Mesenchymal stem cell (in vitro differentiated cells and primary cell): ENCODE data around the gene FAHD2A.

Experiments used
- DNase-seq: peaks from one replicate; pipeline ENCODE4 v3.0.0-alpha.2; 2013
- H2AFZ ChIP-seq: one replicate; pipeline ENCODE4 v1.6.1; 2013; ENCODE audit warnings: low read depth, mild to moderate bottlenecking, control low read depth, inconsistent platforms, low read length, moderate library complexity
- H2AK5ac ChIP-seq: 2 replicates; pipeline ENCODE4 v1.6.1; 2013; ENCODE audit warnings: low read length, moderate library complexity, mild to moderate bottlenecking, inconsistent platforms; ENCODE audit not compliant: severe bottlenecking
- H2BK120ac ChIP-seq: one replicate; pipeline ENCODE4 v1.6.1; 2013; ENCODE audit warnings: low read depth, mild to moderate bottlenecking, inconsistent platforms, low read length, moderate library complexity
- H2BK12ac ChIP-seq, 2 experiments: one replicate each; pipeline ENCODE4 v1.6.1; 2013; ENCODE audit warnings: inconsistent platforms in 2 of 2, low read length in 2 of 2, mild to moderate bottlenecking in 2 of 2, moderate library complexity in 2 of 2, control low read depth in 1 of 2
- H2BK15ac ChIP-seq: one replicate; pipeline ENCODE4 v1.6.1; 2013; ENCODE audit warnings: mild to moderate bottlenecking, low read depth, inconsistent platforms; ENCODE audit not compliant: poor library complexity, severe bottlenecking
- H2BK5ac ChIP-seq: 2 replicates; pipeline ENCODE4 v1.6.1; 2013; ENCODE audit warnings: low read depth, mild to moderate bottlenecking, low read length, control low read depth, inconsistent platforms; ENCODE audit not compliant: poor library complexity, severe bottlenecking
- H3K14ac ChIP-seq, 2 experiments: one replicate each; pipeline ENCODE4 v1.6.1; 2013; ENCODE audit warnings: inconsistent platforms in 2 of 2, low read length in 2 of 2, control low read depth in 1 of 2, mild to moderate bottlenecking in 1 of 2, moderate library complexity in 1 of 2
- H3K18ac ChIP-seq, 2 experiments: one replicate each; pipeline ENCODE4 v1.6.1; 2013; ENCODE audit warnings: inconsistent platforms in 2 of 2, low read length in 2 of 2, control low read depth in 1 of 2, low read depth in 1 of 2, mild to moderate bottlenecking in 1 of 2
- H3K23ac ChIP-seq, 2 experiments: one replicate each; pipeline ENCODE4 v1.6.1; 2013; ENCODE audit warnings: inconsistent platforms in 2 of 2, low read length in 2 of 2, mild to moderate bottlenecking in 2 of 2, moderate library complexity in 2 of 2, control low read depth in 1 of 2
- H3K27ac ChIP-seq: 2 replicates; pipeline ENCODE4 v1.5.1; 2013; ENCODE audit warnings: mild to moderate bottlenecking, moderate library complexity, low read length, control low read depth, inconsistent platforms; ENCODE audit not compliant: poor library complexity, severe bottlenecking
- H3K27me3 ChIP-seq, 2 experiments: 2 replicates each; pipeline versions ENCODE4 v1.6.1 to v1.7.0; 2013; ENCODE audit warnings: low read length in 2 of 2, mild to moderate bottlenecking in 2 of 2, moderate library complexity in 2 of 2, control low read depth in 1 of 2, inconsistent platforms in 1 of 2; ENCODE audit not compliant: control insufficient read depth in 1 of 2, insufficient read depth in 1 of 2
- H3K36me3 ChIP-seq, 2 experiments: 2 replicates each; pipeline versions ENCODE4 v1.6.1 to v1.7.0; 2013; ENCODE audit warnings: low read length in 2 of 2, control low read depth in 1 of 2, inconsistent platforms in 1 of 2, low read depth in 1 of 2, mild to moderate bottlenecking in 1 of 2; ENCODE audit not compliant: insufficient read depth in 2 of 2, control insufficient read depth in 1 of 2
- H3K4ac ChIP-seq, 2 experiments: one replicate each; pipeline ENCODE4 v1.6.1; 2013; ENCODE audit warnings: inconsistent platforms in 2 of 2, low read length in 2 of 2, mild to moderate bottlenecking in 2 of 2, moderate library complexity in 2 of 2, control low read depth in 1 of 2, low read depth in 1 of 2
- H3K4me1 ChIP-seq: 2 replicates; pipeline ENCODE4 v1.6.1; 2013; ENCODE audit warnings: low read depth, low read length, control low read depth; ENCODE audit not compliant: control insufficient read depth, insufficient read depth
- H3K4me2 ChIP-seq: 2 replicates; pipeline ENCODE4 v1.6.1; 2013; ENCODE audit warnings: low read length, mild to moderate bottlenecking, inconsistent platforms; ENCODE audit not compliant: poor library complexity, severe bottlenecking
- H3K4me3 ChIP-seq, 2 experiments: 2 replicates each; pipeline versions ENCODE4 v1.5.1 to v1.7.0; 2013; ENCODE audit warnings: low read length in 2 of 2, mild to moderate bottlenecking in 2 of 2, control low read depth in 1 of 2, low read depth in 1 of 2; ENCODE audit not compliant: insufficient read depth in 1 of 2
- H3K79me1 ChIP-seq: replicated peaks from 2 replicates; pipeline ENCODE4 v1.6.1; 2013; ENCODE audit warnings: mild to moderate bottlenecking, control low read depth, low read length, inconsistent platforms; ENCODE audit not compliant: poor library complexity, severe bottlenecking
- H3K9ac ChIP-seq: 2 replicates; pipeline ENCODE4 v1.7.0; 2013; ENCODE audit warnings: mild to moderate bottlenecking, low read length, moderate library complexity
- H3K9me3 ChIP-seq: 2 replicates; pipeline ENCODE4 v1.7.0; 2013; ENCODE audit warnings: mild to moderate bottlenecking, low read length; ENCODE audit not compliant: control insufficient read depth
- H4K8ac ChIP-seq: one replicate; pipeline ENCODE4 v1.6.1; 2013; ENCODE audit warnings: inconsistent platforms, mild to moderate bottlenecking, low read length, moderate library complexity
- H4K91ac ChIP-seq: one replicate; pipeline ENCODE4 v1.6.1; 2013; ENCODE audit warnings: mild to moderate bottlenecking, low read length, inconsistent platforms
- WGBS: methylation state at CpG from one replicate; pipeline ENCODE4 v1.1.7; 2013; ENCODE audit warnings: mixed read lengths; 5-methylcytosine and 5-hydroxymethylcytosine counted together

FAHD2A gene

DNA sequence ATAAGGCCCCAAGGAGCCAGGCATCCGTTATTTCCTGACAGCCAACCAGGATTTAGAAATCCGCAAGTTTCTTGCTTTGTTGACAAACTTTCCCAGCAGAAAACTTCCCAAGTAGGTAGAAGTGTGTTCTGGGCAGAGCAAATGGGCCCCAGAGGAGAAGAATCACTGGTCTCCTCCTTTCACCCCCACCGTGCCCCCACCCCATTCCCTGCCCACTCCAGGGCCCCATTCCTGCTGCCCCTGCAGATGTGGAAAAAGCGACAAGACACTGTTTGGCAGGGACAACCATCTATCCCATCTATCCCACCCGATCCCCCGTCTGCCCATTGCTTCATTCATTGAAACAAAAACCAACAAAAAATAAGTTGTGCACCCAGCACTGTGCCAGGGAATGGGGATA lies 10.2 kb upstream of the FAHD2A start:
- Histone ChIP-seq H4K91ac (no peak overlapping the region), H4K8ac (no peak overlapping the region), H3K4me3 (no peak overlapping the region), H3K4me2 (no peak overlapping the region), H3K79me1 (no peaks in the 10 kb centered on the region), H3K4ac (no peak overlapping the region), H3K9me3 (no peaks in the 10 kb centered on the region), H3K36me3 (no peaks in the 10 kb centered on the region), H3K23ac (no peak overlapping the region), H3K14ac (no peak overlapping the region), H3K27me3 (peaks cover 0 to 5% of the 10 kb centered on the region in 2 experiments), H2AFZ (no peak overlapping the region), H2BK5ac (no peak overlapping the region), H2BK15ac (no peak overlapping the region), H2BK12ac (no peak overlapping the region), H3K4me1 (peaks cover 7% of the 10 kb centered on the region), H2AK5ac (no peak overlapping the region), H2BK120ac (no peak overlapping the region), H3K27ac (no peak overlapping the region), H3K18ac (no peak overlapping the region), H3K9ac (no peak overlapping the region)
- DNase-seq: no peak
- 91% methylated on average over 6 of the region's 6 CpGs for WGBS

DNA sequence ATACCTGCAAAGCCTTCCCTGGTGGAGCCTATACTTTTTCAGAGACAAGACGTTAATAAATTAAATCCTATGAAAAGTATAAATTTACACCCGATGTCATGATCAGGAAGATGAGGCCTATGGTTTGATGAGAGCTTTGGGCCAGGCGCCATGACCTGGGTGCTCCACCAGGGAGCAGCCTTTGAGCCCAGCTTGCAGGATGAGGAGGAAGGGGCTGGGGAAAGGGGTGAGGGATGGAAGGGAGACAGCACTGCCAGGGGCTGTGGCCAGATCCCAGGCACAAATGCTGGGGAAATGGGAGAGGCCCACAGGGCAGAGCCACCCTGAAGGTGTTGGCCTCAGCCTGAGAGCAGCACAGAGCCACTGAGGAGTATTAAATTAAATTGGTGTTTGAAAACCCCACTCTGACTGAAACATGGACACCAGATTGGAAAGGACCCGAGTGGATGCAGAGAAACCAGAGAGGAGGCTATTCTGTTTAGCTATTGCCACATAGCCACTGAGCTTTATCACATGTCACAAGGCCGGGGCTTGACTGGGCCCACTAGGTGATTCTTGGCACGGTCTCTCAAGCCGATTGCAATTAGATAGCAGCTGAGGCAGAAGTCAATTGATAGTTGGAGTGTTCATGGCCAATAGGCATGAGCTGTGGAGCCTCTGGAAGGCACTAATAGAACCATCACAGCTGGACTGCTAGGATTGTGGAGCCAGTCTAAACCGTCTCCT lies 9.6 kb upstream of the FAHD2A start:
- H2AK5ac ChIP-seq: no peak overlapping the region
- H3K23ac ChIP-seq: no peak overlapping the region
- no peaks in the 10 kb centered on the region for H3K36me3 ChIP-seq
- H3K27ac ChIP-seq: no peak overlapping the region
- 83% methylated on average over 7 of the region's 8 CpGs for WGBS
- no peak overlapping the region for H4K91ac ChIP-seq
- H3K9me3 ChIP-seq: no peaks in the 10 kb centered on the region
- no peak overlapping the region for H2BK120ac ChIP-seq
- no peak overlapping the region for H3K14ac ChIP-seq
- H3K4me3 ChIP-seq: no peak overlapping the region
- H3K4me2 ChIP-seq: no peak overlapping the region
- H3K4ac ChIP-seq: no peak overlapping the region
- no peak overlapping the region for H4K8ac ChIP-seq
- H2AFZ ChIP-seq: no peak overlapping the region
- no peak overlapping the region for H3K18ac ChIP-seq
- no peak overlapping the region for H2BK15ac ChIP-seq
- H3K79me1 ChIP-seq: no peaks in the 10 kb centered on the region
- H3K4me1 ChIP-seq: peaks cover 6% of the 10 kb centered on the region
- peaks cover 0 to 4% of the 10 kb centered on the region in 2 experiments for H3K27me3 ChIP-seq
- no peak overlapping the region for H3K9ac ChIP-seq
- no peak for DNase-seq
- no peak overlapping the region for H2BK12ac ChIP-seq
- H2BK5ac ChIP-seq: no peak overlapping the region

DNA sequence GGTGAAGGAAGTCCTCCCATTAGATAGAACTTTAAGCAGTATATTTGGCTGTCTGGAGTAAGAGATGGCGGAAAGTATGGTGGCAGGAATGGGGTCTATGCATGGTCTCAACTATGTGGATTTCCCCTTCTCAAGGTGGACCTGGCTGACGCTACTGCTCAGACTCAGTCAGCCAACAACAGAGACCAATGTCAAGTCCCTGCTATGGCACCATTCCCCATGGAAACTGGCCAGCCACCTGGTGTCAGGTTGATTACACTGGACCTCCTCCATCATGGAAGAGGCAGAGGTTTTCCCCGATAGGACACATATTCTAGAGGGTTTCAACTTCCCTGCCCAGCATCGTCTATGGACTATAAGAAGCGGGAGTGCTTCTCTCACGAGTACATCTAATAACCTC lies 8.6 kb upstream of the FAHD2A start:
- no peak overlapping the region for H2BK12ac ChIP-seq
- H2BK120ac ChIP-seq: no peak overlapping the region
- H2AFZ ChIP-seq: no peak overlapping the region
- H3K4me3 ChIP-seq: no peak overlapping the region
- H3K9ac ChIP-seq: no peak overlapping the region
- H3K36me3 ChIP-seq: no peaks in the 10 kb centered on the region
- no peak overlapping the region for H3K23ac ChIP-seq
- no peak overlapping the region for H3K14ac ChIP-seq
- peaks cover 5% of the 10 kb centered on the region for H3K4me1 ChIP-seq
- H2BK15ac ChIP-seq: no peak overlapping the region
- H2AK5ac ChIP-seq: no peak overlapping the region
- H3K27ac ChIP-seq: no peak overlapping the region
- no peaks in the 10 kb centered on the region for H3K27me3 ChIP-seq
- no peak for DNase-seq
- no peak overlapping the region for H3K4ac ChIP-seq
- H2BK5ac ChIP-seq: no peak overlapping the region
- H4K8ac ChIP-seq: no peak overlapping the region
- 95% methylated on average over 4 of the region's 6 CpGs for WGBS
- no peak overlapping the region for H3K4me2 ChIP-seq
- H3K9me3 ChIP-seq: no peaks in the 10 kb centered on the region
- no peak overlapping the region for H3K18ac ChIP-seq
- H3K79me1 ChIP-seq: no peaks in the 10 kb centered on the region
- no peak overlapping the region for H4K91ac ChIP-seq

DNA sequence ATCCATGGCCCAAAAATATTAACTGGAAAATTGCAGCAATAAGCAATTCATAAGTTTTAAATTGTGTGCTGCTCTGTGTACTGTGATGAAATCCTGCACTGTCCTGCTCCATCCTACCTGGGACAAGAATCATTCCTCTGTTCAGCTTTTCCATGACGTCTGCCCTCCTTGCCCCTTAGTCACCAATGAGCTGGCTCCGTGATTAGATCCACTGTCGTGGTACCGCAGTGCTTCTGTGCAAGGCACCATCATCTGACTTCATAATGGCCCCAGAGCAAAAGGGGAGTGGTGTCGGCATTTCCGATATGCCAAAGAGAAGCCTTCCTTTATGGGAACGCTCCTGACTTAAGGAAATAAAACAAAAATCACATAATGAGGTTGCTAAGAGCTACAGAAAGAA lies 3.4 kb upstream of the FAHD2A start:
- H3K4me1 ChIP-seq: peaks cover 11% of the 10 kb centered on the region
- WGBS: 95% methylated on average over 7 of the region's 7 CpGs
- DNase-seq: no peak
- no peak overlapping the region for H3K9ac ChIP-seq
- no peak overlapping the region for H2BK5ac ChIP-seq
- no peaks in the 10 kb centered on the region for H3K27me3 ChIP-seq
- H2BK12ac ChIP-seq: no peak overlapping the region
- H3K14ac ChIP-seq: no peak overlapping the region
- no peak overlapping the region for H4K8ac ChIP-seq
- H3K4me3 ChIP-seq: no peak overlapping the region
- no peak overlapping the region for H3K4ac ChIP-seq
- no peak overlapping the region for H3K23ac ChIP-seq
- no peaks in the 10 kb centered on the region for H3K9me3 ChIP-seq
- H2BK120ac ChIP-seq: no peak overlapping the region
- peaks cover 12% of the 10 kb centered on the region for H3K79me1 ChIP-seq
- no peak overlapping the region for H4K91ac ChIP-seq
- H2AK5ac ChIP-seq: no peak overlapping the region
- H2BK15ac ChIP-seq: no peak overlapping the region
- no peak overlapping the region for H3K27ac ChIP-seq
- H3K36me3 ChIP-seq: no peaks in the 10 kb centered on the region
- no peak overlapping the region for H2AFZ ChIP-seq
- no peak overlapping the region for H3K18ac ChIP-seq
- H3K4me2 ChIP-seq: no peak overlapping the region
